Caki2 (cell line): Measurements from ENCODE around the gene AP1S1. TPM values are rescaled to one million over a fixed set of nuclear protein-coding genes. Genes with fewer than 3 reads are reported as not detected.
"Not testable (repeated sequence)": the region's sequence is repeated elsewhere in the genome, so short reads cannot be mapped to it uniquely, and the experiment has no call there.

Source experiments
- DNase-seq: peaks from one replicate; pipeline ENCODE4 v3.0.0-alpha.2; 2015; ENCODE audit warnings: low read depth
- in situ Hi-C: cut with HindIII; loops from 2 replicates; pipeline ENCODE4 v1.10.0; 2016; ENCODE audit warnings: low sequenced_read_pairs, low pct_unique_long_range_greater_than_20kb, mixed read lengths
- total RNA-seq: library from RNA; depleted of rRNA; stranded (reverse); fragments of >200 nt; shearing (Covaris generic); gene quantifications from 2 replicates; pipeline ENCODE4 v1.2.3, GENCODE V29; 2014; ENCODE audit warnings: low replicate concordance; rRNA removed

Gene AP1S1
- 296 and 312 TPM in 2 replicates for total RNA-seq

DNA sequence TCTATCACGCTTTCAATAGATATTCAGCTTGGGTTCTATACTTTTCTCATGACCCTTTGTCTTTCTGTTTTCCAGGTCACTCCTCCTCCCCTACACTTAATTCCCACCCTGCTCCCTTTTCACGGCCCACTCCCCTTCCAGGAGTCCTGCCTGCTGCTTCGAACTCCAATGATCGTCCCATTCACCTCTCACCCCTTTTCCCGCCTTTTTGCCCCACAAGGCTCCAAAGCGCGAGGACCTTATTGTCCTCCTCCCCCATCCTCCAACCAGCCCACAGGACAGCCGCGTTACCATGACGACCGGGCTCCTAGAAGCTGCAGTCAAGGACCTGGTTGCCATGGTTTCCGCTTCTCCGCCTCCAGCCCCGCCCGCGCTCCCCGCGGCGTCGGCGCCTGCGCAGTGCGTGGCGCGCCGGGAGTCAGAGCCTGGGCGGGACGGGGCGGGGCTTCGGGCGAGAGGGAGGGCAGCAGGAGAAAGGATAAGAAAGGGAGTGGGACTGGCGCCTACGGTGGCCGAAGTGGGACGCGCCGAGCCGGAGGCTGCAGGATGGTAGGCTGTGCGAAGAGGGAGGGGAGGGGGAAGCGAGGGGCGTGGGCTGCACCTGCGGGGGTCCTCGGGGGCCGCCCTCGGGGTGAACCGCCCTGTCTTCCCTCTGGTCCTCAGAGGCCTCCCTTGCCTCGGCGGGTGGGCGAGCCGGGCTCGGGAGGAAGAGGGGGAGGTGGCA is at the start of gene AP1S1:
Gene AP1S1, plus strand, starts transcription at position 508 of the 724 bp plus-strand sequence. Its CDS starts 39 bp downstream, at position 547.
- in situ Hi-C loops: no loop called here
- peak; percentile 99 for DNase-seq

DNA sequence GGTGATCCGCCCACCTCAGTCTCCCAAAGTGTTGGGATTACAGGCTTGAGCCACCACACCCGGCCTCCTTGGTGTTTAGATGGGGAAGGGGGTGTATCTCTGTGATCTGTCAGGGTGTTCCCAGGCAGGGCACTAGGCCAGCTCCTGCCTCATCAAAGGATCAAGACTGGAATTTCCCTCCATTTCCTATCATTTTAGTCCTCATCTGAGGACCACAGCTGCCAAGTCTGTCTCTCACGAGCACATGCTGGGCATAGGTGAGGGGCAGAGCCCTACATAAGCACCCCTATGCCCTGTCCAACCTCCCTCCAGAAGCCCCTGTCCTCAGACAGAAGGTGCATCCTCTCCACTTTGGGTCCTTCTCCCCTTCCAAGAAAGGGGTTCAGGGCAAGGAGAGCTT is 49.5 kb upstream of the AP1S1 start:
- in situ Hi-C loops: no loop called here
- DNase-seq: no peak

DNA sequence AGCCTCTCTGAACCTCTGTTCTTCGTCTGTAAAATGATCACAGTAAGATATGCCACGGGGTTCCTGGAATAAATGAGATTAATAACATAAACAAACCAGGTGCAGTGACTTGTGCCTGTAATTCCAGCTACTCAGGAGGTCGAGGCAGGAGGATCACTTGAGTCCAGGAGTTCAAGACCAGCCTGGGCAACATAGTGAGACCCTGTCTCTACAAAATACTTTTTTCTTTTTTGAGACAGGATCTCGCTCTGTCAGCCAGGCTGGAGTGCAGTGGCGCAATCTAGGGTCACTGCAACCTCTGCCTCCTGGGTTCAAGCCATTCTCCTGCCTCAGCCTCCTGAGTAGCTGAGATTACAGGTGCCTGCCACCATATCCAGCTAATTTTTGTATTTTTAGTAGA is 49.0 kb upstream of the AP1S1 start:
- in situ Hi-C loops, DNase-seq: not testable (repeated sequence)

DNA sequence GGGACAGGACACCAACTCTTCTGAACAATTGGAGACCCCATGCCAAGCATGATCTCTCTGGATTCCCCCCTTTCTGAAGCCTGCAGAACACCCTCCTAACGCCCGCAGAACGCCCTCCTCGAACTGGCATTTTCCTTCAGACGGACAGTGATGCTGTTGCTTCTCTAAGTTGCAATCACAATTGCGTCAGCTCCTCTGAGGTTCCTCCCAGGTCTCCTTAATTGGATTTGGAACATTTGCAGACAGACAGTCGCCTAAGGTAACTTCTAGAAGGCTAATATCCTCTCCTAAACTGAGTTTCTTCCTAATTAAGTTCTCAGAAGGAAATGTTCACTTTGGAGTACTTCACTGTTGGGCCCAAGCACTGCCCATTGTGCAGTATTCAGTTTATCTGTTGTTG is 47.9 kb upstream of the AP1S1 start:
- in situ Hi-C loops: no loop called here
- no peak for DNase-seq

DNA sequence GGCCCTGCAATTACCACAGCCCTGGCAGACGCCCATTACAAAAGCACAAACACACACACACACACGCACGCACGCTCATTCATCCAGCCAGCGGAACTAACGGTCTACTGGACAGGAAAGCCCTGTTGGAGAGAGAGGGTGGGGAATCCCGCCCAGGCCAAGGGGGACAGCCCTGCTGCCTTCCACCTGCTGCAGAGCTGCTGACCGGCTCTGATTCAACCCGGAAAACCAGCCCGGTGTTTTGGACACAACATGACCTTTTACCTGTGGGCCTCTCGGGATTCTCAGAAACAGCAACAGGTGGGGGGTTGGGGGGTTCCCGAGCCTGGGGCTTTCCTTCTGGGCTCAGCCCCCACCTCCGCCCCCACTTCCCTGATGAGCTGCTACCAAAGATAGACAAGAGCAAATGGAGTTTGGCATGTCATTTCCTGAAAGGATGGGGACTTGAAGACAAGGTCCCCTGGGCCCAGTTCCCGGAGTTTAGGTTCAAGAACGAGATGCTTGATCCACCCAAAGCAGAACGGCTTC is 45.9 kb upstream of the AP1S1 start:
- DNase-seq: peak; percentile 89
- in situ Hi-C loops: no loop called here

DNA sequence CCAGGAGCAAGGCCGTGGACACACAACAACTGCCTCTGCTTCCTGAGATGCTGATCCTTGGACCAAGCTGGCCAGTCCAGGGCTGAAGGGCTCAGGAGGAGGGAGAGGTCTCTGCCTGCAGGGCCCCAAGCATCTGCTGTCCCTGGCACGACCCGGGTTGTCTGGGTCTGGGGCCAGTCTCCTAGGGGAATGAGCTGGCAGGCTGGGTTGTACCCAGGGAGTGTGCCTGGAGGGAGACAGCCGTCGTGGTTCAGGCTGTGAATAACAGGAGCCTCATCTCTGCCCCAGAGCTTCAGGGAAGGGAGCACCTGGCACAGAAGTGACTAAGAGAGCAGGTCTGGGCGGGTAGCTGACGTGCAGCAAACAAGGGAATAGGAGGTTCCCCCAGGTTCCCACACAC is 45.3 kb upstream of the AP1S1 start:
- in situ Hi-C loops: no loop called here
- peak; percentile 50 for DNase-seq

DNA sequence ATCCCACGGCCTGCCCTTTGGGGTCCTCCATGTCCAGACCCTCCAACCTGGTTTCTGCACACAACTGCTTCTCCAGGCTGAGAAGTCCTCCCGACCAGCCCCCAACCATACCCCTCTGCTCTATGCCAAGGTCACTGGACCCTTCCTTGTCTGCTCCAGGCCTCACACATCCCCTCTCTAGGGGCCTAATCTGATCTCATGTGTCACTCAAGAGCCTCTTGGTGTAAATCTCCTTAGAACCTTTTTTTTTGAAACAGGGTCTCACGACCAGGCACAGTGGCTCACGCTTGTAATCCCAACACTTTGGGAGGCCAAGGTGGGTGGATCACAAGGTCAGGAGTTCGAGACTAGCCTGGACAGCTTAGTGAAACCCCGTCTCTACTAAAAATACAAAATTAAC is 44.9 kb upstream of the AP1S1 start:
- in situ Hi-C loops: no loop called here
- DNase-seq: no peak

DNA sequence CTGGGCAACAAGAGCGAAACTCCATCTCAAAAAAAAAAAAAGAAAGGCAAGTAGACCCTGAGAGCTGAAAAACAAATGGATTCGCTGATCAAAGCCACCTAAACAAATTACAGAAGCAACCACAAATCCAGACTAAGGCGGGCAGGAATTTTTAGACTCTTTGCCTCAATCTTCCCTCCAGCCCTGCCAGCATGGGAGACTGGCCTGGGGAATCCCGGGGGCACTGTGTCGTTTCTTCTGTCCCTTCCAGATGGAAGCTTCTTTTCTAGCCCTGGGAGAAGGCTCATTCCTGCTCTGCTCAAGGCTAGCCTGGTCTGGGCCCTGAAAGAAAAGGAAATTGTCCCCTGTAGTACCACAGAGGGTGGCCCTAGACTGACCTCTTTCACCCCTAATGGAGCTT is 43.0 kb upstream of the AP1S1 start:
- in situ Hi-C loops: no loop called here
- DNase-seq: no peak

DNA sequence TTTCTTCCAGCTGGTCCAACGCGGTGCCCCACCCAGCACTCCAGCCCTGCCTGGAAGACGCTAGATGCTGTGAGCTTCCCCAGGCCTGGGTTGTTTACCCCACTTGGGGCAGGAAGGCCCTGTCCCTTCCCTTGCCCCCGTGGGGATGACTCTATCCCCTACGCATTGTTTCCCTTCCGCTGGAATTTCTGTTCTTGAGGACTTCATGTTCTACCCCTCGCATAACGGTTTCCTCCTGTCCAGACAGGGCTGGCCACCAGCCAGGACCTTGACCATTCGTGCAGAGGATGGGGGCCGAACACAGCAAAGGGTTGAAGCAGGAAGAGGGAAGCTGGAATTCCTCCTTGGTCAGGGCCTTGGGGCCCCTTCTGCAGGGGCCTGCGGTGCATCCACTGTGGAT is 42.0 kb upstream of the AP1S1 start:
- in situ Hi-C loops: no loop called here
- DNase-seq: no peak

DNA sequence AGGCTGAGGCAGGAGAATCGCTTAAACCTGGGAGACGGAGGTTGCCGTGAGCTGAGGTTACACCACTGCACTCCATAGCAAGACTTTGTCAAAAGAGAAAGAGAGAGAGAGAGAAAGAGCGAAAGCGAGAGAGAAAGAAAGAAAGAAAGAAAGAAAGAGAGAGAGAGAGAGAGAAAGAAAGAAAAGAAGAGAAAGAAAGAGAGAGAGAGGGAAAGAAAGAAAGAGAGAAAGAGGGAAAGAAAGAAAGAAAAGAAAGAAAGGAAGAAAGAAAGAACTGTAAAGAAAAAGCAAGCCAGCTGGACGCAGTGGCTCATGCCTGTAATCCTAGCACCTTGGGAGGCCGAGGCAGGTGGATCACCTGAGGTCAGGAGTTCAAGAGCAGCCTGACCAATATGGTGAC is 41.1 kb upstream of the AP1S1 start:
- in situ Hi-C loops, DNase-seq: not testable (repeated sequence)

DNA sequence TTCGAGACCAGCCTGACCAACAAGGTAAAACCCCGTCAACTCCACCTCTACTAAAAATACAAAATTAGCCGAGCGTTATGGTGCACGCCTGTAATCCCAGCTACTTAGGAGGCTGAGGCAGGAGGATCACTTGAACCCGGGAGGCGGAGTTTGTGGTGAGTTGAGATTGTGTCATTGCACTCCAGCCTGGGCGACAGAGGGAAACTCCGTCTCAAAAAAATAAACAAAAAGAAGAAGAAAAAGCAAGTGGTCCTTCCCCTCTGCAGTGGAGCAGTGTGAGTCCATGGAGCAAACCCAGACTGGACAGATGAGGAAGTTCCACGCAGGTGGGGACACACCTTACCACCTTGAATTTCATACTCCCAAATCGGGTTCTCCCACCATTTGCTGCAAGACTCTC is 40.4 kb upstream of the AP1S1 start:
- in situ Hi-C loops: no loop called here
- DNase-seq: no peak

DNA sequence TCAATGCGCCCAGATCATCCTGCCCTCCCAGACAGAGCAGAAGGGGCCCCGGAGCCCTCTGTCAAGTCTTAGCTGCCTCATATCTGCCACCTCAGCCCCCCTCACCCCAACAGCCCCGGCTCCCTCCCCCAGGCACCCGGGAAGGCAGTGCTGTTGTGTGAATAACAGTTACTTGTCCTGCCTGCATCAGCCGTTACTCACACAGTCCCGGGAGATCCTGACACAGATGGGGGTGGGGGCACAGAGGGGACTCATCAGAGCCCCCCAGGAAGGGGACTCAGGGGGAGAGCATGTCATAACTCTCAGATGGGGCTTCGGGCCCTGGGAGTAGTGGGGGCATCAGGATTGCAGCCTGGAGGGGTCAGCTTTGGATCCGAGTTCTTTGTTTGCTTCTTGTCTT is 39.8 kb upstream of the AP1S1 start:
- in situ Hi-C loops: no loop called here

DNA sequence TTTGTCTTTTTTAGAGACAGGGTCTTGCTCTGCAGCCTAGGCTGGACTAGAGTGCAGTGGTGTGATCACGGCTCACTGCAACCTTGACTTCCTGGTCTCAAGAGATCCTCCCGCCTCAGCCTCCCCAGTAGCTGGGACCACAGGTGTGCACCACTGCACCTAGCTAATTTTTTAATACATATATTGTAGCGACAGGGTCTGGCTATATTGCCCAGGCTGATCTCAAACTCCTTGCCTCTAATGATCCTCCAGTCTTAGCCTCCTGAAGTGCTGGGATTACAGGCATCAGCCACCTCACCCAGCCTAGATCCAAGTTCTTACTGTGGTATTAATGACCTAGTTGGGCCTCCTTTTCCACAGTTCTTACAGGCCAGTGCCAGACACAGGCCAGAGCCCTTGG is 39.1 kb upstream of the AP1S1 start:
- in situ Hi-C loops: no loop called here

More for the DNA sequence above, 39.8 kb upstream of the AP1S1 start:
- no peak for DNase-seq

DNA sequence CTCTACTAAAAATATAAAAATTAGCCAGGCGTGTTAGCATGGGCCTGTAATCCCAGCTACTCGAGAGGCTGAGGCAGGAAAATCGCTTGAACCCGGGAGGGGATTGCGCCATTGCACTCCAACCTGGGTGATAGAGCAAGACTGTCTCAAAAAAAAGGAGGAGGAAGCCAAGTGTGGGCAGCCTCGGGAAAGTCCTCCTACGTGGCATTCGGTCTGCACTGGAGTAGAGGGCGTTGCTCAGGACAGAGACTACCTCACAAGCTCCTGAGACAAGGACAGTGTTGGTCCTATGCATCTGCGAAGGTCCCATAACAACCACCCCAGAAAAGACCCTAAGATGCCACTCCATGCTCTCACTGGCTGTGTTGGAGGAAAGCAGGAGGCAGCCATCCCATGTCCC is 37.4 kb upstream of the AP1S1 start:
- in situ Hi-C loops: no loop called here

More for the DNA sequence above, 39.1 kb upstream of the AP1S1 start:
- no peak for DNase-seq

DNA sequence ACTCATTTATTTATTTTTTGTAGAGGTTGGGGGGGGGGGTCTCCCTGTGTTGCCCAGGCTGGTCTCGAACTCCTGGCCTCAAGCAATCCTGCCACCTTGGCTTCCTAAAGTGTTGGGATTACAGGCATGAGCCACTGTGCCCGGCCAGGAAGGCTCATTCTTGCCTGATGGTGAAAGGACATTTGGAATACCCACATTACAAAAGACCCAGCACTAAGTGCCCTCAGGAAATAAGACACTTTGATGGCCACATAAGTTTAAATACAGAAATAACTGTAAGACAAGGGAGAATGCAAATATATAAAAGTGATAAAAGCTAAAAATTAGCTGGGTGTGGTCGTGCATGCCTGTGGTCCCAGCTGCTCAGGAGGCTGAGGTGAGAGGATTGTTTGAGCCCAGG is 35.4 kb upstream of the AP1S1 start:
- DNase-seq: no peak
- in situ Hi-C loops: no loop called here

More for the DNA sequence above, 37.4 kb upstream of the AP1S1 start:
- DNase-seq: no peak

DNA sequence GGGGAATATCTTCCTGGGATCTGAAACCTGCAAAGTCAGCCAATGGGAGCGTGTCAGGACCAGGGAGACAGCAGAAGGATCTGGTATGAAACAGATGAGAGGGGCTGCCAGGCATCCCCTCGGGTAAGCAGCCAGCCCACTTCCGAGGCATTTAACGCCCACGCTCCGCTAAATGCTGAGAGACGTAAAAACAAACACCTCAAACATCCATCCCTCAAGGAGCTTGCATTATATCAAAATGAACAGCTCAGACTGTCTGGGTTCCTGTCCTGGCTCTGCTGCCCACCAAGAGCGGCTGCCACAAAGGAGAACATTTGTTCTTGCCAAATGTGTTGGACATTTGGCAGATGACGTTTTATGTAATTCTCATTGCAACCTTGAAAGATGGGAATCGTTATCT is 34.4 kb upstream of the AP1S1 start:
- in situ Hi-C loops: no loop called here
- DNase-seq: no peak

DNA sequence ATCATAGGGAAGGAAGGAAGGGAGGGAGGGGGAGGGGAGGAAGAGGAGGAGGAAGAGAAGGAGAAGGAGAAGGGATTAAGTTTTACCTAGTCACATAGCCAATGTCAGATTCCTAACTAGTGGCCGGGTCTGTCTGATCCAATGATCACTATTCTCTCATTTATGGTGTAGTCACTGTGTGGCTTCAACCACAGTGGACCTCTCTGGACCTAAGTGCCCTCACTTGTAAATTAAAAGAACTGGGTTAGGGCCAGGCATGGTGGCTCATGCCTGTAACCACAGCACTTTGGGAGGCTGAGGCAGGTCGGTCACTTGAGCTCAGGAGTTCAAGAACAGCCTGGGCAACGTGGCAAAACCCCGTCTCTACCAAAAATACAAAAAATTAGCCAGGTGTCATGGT is 34.0 kb upstream of the AP1S1 start:
- in situ Hi-C loops: no loop called here

DNA sequence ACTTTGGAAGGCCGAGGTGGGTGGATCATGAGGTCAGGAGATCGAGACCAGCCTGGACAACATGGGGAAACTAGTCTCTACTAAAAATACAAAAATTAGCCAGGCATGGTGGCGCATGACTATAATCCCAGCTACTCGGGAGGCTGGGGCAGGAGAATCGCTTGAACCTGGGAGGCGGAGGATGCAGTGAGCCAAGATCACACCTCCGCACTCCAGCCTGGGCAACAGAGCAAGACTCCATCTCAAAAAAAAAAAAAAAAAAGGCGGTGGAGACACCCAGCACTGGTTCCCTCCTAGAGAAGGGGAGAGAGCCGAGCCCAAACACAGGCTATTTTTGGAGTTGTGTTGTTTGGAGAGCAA is 32.7 kb upstream of the AP1S1 start:
- in situ Hi-C loops: not testable (repeated sequence)

More for the DNA sequence above, 34.0 kb upstream of the AP1S1 start:
- no peak for DNase-seq

DNA sequence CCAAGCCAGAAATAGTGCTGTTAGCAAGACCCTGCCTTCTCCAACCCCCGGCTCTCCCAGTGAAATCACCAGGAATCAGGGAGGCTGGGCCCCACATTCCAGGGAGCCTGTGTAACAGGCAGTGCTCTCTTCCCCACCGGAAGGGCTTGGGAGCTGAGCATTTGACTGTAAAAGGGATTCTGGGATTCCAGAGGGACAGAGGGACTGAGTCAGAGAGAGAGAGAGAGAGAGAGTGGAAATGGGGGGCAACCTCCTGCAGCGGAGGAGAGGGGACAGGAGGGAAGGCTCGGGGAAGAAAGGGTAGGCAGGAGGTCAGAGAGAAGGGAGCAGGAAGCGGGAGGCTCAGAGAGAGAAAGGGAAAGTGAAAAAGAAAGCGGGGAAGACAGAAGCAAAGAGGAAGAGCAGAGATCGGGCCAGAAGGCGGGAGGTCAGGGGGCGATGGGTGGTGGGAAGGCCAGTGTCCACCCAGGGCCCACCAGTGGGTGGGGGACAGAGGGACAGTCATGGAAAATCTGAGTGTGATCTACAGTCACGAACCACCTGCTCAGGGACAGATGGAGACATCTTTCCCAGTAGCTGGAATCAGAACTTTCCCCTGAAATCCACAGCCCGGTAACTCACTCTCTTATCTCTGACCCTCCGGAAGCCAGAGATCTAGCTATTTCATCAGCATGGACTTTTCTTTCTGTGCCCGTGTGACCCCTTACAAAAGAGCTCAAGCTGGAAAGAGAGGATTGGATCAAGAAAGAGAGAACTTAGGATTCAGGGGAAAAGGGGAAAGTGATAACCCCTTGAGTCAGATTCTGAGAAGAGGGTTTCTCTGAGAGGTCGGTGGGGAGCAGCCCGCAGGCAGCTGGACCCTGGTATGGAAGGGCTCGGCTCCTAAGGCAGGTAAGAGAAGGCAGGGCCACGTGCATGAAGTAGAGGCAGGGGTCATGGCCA is 32.0 kb upstream of the AP1S1 start:
- in situ Hi-C loops: no loop called here
- DNase-seq: peak; percentile 90

More for the DNA sequence above, 32.7 kb upstream of the AP1S1 start:
- DNase-seq: not testable (repeated sequence)
